Measurements from ENCODE around the gene PCNA.
"Not testable (repeated sequence)": the region's sequence is repeated elsewhere in the genome, so short reads cannot be mapped to it uniquely, and the experiment has no call there.

PCNA gene

DNA sequence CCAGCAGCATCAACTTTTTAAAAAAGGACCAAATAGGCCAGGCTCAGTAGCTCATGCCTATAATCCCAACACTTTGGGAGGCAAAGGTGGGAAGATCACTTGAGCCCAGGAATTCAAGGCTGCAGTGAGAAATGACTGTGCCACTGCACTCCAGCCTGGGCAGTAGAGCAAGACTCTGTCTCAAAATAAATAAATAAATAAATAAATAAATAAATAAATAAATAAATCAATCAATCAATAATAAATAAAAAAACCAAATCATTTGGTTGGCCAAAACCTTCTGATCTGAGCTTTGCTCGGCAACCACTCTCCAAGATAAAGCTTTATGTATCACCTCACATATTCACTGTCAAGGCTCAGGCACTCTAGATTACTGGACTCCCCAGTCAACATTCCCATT, 20.7 kb downstream of the PCNA start:
- DNase-seq (ENCODE audit: low read depth in 2 of 2), result not testable (repeated sequence)

DNA sequence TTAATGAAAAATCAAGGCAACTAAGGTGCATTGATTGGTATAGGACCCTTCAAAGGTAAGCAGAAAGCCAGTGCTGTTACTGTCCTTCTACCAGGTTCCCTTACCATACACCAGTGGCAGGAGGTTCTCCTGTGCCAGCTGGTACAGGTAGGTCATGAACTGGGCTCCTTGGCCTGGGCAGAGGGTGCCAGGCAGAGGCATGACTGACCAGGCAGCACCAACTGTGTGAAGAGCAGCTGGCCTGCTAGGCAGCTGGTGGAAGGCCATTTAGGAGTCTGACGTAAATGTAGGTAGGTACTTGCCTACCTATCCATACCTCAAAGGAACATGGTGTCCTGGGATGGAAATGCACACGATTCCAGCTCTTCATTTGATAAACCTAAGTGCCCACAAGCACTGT, 23.3 kb downstream of the PCNA start:
- DNase-seq (ENCODE audit: low read depth in 2 of 2), result no peak

DNA sequence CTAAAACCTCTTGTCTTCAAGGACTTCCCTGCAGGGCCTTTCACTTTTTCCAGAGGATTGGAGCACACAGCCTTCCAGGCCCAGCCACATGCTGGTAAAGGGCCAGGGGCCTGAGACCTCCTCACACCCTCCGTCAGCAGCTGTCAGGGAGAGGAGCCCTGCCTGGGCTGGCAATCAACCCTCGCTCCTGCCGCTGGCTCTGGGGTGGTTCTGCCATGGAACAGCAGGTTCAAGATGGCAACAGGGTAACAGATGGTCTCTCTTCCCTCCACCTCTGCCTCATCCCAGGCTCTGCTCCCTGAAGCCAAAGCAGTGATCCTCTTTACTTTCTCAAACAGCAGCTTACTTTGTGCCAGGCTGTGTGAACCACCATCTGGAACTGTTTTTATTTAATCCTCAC, 23.8 kb downstream of the PCNA start:
- no peak for DNase-seq (ENCODE audit: low read depth in 2 of 2)

DNA sequence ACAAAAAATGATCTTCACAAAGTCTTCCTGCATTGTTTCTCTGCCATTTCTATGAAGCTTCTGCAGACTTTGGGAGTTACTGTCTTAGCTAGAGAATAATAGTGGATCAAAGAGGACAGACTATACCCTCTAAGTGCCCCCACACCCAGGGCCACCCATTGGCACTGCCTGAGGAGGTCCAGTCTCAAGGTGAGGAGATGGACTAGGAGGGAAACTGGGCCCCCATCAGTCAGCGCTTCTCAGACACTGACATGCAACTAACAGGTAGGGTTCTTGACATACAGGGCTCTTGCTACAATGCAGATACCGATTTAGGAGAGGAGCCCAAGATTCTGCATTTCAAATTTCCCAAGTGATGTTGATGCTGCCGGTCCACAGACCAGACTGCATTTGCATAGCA, 24.3 kb downstream of the PCNA start:
- no peak for DNase-seq (ENCODE audit: low read depth in 2 of 2)

DNA sequence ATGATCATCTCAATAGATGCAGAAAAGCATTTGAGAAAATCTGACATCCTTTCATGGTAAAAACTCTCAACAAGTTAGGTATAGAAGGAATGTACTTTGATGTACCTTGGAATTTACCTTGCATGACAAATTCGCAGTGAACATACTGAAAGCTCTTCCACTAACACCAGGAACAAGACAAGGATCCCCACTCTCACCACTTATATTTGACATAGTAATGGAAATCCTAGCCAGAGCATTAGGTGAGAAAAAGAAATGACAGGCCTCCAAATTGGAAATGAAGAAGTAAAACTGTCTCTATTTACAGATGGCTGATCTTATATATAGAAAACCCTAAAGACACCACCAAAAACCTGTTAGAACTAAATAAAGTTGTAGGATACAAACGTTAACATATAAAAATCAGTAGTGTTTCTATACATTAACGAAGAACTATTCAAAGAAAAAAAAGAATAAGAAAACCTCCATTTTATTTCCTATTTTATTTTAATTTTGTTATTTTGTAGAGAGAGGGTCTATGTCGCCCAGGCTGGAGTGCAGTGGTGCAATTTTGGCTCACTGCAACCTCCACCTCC, 26.9 kb downstream of the PCNA start:
- DNase-seq (ENCODE audit: low read depth in 2 of 2), result no peak

- DNase-seq (ENCODE audit: low read depth in 2 of 2), result no peak
Measured at GRCh38 chr20:5091902-5092301, 27.9 kb downstream of the PCNA start.

DNA sequence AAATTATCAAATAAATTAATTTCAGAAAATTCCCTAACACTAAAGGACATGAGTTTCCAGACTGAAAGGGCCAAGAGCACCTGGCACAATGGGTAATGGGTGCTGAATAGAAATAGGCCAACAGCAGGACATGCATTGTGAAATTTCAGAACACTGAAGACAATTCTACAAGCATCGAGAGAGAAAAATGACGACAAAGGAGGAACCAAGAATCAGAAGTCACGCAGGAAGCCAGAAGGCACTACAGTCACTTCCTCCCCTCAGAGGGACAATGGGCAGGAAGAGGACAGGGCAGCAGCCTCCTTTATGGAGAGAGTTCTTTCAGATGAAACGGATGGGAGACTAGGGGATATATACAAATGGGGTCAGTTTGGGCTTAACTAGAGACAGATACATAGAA, 29.6 kb downstream of the PCNA start:
- no peak for DNase-seq (ENCODE audit: low read depth in 2 of 2)

GRCh38 chr20:5088688-5089087, 31.1 kb downstream of the PCNA start:
- DNase-seq (ENCODE audit: low read depth in 2 of 2), result no peak

DNA sequence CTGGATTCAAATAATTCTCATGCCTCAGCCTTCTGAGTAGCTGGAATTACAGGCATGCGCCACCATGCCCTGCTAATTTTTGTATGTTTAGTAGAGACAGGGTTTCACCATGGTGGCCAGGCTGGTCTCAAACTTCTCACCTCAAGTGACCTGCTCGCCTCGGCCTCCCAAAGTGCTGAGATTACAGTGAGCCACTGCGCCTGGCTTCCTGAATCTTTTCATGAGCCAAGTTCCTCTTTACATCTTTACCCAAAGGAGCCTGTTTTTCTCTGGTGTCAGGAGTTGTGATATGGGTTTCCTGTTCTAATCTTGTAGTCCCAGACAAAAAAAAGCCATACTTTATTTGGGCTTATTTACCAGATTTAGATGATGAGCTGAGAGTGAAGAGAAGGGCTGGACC, 34.4 kb downstream of the PCNA start:
- DNase-seq (ENCODE audit: low read depth in 2 of 2), result no peak

- no peak for DNase-seq (ENCODE audit: low read depth in 2 of 2)
Measured at GRCh38 chr20:5080384-5080877, 39.3 kb downstream of the PCNA start.

DNA sequence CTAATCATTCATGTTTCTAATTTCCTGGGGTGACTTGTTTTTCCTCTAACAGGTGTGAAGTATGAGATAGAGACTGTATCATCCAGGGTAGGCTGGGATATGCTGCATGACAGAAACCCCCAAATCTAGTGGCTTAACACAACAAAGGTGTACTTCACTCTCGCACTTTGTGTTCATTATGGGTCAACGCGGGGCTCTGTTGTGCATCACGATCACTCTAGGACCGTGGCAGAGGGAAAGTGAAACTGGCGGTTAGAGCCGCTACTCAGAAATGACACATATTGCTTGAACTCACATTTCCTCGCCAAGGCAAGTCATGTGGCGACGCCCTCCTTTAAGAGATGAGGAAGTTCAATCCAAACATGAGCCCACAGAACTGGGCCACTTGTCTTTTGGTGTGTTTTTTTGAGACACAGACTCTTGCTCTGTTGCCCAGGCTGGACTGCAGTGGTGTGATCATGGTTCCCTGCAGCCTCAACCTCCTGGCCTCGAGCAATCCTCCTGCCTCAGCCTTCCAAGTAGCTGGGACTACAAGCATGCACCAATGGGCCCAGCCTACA, 41.3 kb downstream of the PCNA start:
- DNase-seq (ENCODE audit: low read depth in 2 of 2), result peak; percentile 52 to 71

- DNase-seq (ENCODE audit: low read depth in 2 of 2), result no peak
Measured at GRCh38 chr20:5077761-5078387, 41.9 kb downstream of the PCNA start.

DNA sequence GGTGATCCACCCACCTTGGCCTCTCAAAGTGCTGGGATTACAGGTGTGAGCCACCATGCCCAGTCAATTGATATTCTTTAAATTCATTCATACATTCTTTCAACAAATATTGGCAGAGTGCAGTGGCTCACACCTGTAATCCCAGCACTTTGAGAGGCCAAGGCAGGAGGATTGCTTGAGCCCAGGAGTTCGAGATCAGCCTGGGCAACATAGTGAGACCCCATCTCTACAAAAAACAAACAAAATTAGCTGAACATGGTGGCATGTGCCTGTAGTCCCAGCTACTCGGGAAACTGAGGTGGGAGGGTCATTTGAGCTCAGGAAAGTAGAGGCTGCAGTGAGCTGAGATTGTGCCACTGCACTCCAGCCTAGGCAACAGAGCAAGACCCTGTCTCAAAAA, 42.8 kb downstream of the PCNA start:
- not testable (repeated sequence) for DNase-seq (ENCODE audit: low read depth in 2 of 2)

DNA sequence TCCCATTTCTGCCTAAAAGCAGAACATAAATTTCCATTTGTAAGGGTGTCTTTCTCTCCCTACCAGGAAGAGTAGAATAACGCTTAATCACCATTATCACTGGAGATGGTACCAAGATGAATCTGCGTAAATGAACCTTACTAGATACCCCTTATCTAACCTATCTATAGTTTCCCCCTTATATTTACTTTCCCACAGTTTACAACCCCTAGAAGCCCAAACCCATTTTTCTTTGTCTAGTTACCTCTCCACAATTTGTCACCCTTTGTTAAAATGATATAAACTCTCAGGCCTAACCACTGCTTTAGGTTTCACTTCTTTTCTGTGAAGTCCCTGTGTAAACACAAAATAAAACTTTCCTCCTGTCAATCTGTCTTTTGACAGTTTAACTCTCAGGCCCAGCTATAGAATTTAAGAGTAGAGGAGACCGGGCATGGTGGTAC, 45.5 kb downstream of the PCNA start:
- no peak for DNase-seq (ENCODE audit: low read depth in 2 of 2)

GRCh38 chr20:5073660-5074231, 46.0 kb downstream of the PCNA start:
- no peak for DNase-seq (ENCODE audit: low read depth in 2 of 2)

DNA sequence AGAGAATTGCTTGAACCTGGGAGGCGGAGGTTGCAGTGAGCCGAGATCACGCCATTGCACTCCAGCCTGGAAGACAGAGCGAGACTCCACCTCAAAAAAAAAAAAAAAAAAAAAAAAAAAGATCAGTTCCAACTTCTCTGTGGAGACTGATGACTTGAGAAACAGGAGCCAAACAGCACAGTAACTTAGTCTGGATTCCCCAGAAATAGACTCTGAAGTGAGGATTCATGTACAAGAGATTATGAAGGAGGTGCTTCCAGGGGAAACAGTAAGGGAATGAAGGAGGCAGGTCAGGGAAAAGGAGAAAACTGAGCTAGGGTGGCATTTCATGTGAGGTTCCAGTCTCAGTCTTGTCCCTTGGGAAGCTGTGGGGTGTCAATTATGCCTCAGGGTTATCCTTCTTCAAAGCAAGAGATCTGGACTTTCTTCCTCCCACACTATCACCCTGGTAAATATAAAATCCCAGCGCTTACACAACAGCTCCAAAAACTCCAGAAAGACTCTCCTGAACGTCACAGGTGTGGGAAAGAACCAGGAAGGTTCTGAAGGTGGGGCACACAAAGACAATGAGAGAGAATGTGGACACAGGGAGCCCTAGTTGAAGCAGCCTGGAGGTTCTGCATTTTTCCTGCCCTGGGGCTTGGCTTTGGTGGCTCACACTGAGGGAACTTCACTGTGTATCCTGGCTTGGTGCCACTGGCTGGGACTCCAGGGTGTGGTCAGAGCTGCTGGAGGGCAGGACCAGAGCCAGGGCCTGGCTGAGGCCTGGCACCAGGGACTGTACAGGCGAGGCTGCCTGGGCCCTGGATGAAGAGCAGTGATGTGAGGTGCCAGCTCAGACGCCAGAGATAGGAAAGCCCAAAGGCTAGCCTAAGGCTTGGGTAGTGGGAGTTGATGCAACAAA, 46.8 kb downstream of the PCNA start:
- DNase-seq (ENCODE audit: low read depth in 2 of 2), result no peak

- not testable (repeated sequence) for DNase-seq (ENCODE audit: low read depth in 2 of 2)
Measured at GRCh38 chr20:5071942-5072341, 47.8 kb downstream of the PCNA start.

DNA sequence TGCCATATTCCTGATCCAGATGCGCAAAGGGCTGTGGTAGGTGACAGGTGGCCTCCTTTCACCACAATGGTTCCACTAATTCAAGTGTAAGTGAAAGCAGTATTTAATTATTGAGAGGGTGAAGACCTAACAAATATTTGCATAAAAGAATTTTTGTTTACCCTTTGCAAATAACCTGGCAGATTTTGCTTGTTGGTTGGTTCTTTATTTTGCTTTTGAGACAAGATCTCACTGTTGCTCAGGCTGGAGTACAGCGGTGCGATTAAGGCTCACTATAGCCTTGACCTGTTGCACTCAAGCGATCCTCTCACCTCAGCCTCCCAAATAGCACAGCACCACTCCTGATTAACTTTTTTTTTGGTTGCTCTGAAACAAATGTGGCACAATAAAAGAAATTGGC, 49.2 kb downstream of the PCNA start:
- DNase-seq (ENCODE audit: low read depth in 2 of 2), result no peak

GRCh38 chr20:5070081-5070480, 49.7 kb downstream of the PCNA start:
- DNase-seq (ENCODE audit: low read depth in 2 of 2), result no peak

GRCh38 chr20:5069141-5069806, 50.5 kb downstream of the PCNA start:
- no peak for DNase-seq (ENCODE audit: low read depth in 2 of 2)

GRCh38 chr20:5067877-5068645, 51.7 kb downstream of the PCNA start:
- no peak for DNase-seq (ENCODE audit: low read depth in 2 of 2)
